ENCODE results near the gene UGT1A3.

Gene UGT1A3

GRCh38 chr2:233816771-233817170 is 87.9 kb downstream of the UGT1A3 start:
- DNase-seq (ENCODE audit: low spot score): no peak

- DNase-seq (ENCODE audit: low spot score): no peak
Observed at GRCh38 chr2:233817361-233817911, 88.6 kb downstream of the UGT1A3 start.

GRCh38 chr2:233817995-233818638 is 89.3 kb downstream of the UGT1A3 start:
- no peak for DNase-seq (ENCODE audit: low spot score)

GRCh38 chr2:233818639-233819621 is 90.1 kb downstream of the UGT1A3 start:
- no peak for DNase-seq (ENCODE audit: low spot score)

- no peak for DNase-seq (ENCODE audit: low spot score)
Observed at GRCh38 chr2:233819884-233820773, 91.3 kb downstream of the UGT1A3 start.

- DNase-seq (ENCODE audit: low spot score): no peak
Observed at GRCh38 chr2:233820774-233821105, 91.9 kb downstream of the UGT1A3 start.

GRCh38 chr2:233821196-233821595 is 92.4 kb downstream of the UGT1A3 start:
- no peak for DNase-seq (ENCODE audit: low spot score)

- no peak for DNase-seq (ENCODE audit: low spot score)
Observed at GRCh38 chr2:233821709-233822100, 92.9 kb downstream of the UGT1A3 start.

- no peak for DNase-seq (ENCODE audit: low spot score)
Observed at GRCh38 chr2:233822101-233822771, 93.4 kb downstream of the UGT1A3 start.

Data from CD4-positive, alpha-beta T cell treated with Interleukin-2 at 100 ng/mL for 4 hours (primary cell).